ENCODE results near the gene FYN.
"Not testable (repeated sequence)": the region's sequence is repeated elsewhere in the genome, so short reads cannot be mapped to it uniquely, and the experiment has no call there.

FYN gene

DNA sequence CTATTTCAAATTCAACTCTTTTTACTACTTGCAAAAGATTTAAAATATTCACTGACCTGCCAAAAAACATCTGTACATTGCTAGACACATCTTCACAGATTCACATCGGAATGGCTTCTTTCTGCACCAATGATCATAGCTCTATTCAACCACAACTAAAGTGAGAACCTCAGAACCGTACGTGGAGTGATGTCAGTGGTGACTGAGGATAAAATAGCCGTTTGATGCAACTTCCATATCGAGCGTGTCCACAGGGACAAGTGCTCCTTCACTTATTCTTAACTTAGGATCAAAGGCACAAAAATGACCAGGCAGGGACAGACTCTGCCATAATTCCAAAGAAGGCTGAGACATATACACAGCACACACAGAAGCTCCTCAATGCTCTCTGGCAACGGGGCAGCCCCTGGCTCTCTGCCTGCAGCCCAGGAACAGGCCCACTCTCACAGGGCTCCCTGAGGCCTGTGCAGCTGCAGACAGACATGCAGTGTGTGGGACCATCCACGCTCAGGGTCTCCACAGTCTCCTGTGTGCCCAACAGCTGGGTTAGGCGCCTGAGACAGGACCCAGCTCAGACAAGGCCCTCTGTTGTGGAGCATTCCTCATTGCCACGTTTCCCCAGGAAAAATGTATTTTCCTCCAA lies 22.8 kb downstream of the FYN start:
- DNase-seq: no peak

DNA sequence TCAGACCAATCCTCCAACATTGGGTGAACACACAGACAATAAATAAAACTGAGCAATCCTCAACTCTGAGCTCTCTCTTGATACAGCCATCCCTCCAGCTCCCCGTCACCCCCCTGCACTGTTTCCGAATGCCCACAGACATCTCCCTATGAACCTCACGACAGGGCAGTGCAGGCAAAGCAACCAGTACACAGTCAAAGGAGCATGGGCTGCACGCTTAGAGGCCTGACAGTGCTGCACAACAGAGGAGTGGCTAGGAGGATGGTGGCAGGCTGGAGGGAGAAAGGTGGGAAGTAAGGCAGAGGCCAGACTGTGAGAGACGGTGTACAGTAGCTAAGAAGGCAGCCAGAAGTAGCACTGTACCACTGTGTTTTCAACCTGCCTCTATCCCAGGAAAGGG lies 24.0 kb downstream of the FYN start:
- DNase-seq: no peak

DNA sequence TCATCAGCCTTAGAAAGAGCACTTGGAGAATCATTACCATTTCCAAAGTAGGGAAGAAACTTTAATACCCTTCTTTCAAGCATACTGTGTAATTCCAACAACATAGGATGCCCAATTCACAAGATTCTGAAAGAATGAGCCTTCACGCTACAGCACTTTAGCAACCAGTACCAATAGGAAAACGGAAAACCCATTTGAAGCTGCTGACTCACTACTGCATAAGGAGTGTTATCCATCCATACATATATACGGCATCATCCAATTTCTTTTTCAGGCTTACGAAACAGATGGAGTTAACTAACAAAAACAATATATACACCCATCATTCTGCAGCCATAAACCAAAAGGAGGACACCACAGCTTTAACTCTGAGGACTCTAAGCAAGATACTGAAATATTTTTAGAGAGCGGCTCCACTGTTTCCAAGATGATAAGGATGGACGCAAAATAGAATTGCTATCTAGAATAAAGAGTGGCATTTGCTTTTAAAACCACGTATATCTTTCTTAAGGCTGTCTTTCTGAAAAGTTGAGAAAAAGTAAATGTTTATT lies 24.9 kb downstream of the FYN start:
- DNase-seq: no peak

DNA sequence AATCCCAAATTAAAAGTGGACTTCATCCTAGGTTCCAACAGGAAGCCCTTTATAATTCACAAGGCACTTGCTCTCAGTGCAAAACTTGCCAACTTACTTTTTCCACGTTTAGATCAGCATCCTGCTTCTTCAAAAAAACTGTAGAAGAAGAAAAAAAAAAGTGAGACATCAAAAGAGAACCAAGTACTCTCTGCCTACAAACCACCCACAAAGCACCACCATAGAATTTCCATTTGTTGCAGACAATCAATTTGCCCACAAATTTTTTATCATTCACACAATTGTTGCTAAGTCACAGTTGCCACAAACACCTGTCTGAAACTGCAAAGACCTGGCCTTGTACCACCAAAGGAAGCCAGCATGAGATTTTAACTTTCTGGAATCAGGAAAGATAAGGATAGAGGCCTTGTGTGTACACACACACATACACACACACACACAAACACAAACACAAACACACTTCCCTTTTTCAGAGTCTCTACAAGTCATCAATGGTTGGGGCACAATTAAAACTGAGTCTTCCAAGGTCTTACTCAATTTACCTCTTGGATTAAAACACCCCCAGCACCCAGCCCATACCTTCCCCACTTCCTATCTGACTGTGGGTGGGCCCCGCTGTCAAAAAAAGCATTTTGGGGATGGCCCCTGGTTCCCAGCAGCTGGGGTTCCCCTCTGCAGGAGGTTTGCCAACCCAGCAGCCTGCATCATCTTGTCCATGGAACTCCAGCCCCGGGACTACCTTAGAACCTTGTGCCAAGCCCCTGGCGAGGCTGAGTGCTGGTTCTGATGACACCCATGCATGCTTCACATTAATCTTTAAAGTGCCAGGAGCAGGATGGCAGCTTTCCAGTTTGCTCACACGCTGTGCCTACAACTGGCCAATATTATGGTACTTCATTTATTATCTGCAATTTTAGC lies 26.5 kb downstream of the FYN start:
- DNase-seq: no peak

DNA sequence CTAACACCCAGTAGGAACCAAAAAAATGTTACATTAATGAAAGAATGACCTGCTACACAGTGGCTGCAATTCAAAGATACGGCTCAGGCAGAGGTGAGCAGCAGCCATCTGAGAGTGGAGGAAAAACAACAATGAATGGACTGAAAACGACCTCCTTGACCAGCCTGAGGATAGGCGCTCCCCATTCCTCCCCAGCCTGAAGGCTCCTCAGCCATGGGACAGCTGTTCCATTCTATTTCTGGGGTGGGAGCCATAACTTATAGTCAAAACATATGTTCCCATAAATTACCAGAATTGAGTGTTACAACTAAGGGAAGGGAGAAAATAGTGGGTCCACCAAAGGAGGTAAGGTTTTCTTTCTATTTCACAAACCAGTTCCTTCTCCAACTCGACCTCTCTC lies 27.2 kb downstream of the FYN start:
- no peak for DNase-seq

DNA sequence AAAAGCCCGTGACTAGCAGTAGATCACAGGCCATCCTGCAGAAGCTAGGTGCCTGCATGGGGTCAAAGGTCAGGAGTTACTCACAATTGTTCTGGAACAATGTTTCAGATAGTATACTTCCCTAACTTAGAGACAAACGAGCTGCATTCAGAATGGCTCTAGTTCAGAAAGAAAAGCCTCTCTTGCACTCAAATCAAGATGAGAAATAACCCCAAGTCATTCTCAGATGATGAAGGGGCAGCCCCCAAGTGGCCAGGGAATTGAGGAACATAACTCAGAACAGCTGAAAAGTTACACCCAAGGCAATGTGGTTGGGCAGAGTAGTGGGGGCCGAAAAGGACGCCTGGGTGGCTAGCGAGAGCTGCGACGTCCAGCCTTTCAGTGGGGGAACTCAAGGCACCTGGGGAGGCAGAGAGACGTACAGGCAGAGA lies 27.8 kb downstream of the FYN start:
- DNase-seq: no peak

DNA sequence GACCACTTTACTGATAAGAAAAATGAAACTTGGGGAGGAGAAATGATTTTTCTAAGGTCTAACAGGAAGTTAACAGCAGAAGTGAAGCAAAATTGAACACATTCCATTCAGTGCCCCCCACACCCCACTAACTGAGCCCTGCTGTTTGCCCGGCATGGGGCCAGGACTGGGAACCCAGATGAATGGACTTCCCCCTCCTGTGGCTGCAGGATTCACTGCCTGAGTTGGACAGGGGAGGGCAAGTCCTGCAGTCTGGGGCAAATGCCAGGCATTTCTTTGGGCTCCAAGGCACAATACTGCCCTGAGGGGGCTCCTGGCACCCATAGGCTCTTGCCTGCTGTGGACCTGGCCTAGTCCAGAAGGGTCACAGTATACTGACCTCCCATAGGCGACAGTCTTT lies 28.3 kb downstream of the FYN start:
- no peak for DNase-seq

DNA sequence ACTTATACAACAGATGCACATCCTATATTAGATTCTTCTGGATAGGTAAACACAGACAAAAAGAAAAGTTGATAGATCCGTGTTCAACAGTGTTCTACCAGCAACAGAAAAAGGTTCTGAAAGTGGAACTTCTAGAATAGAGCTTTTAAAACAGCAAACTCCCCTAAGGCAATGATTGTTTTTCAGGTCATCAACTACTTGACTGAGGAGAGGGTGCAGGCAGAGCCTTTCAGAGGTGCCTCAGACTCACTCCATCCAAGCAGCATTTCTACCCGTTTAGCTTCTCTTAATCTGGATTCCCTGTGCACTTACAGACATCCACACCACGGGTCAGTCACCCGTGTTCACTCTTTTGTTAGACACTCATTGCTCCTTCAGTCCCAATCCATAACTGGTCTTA lies 28.9 kb downstream of the FYN start:
- DNase-seq: no peak

DNA sequence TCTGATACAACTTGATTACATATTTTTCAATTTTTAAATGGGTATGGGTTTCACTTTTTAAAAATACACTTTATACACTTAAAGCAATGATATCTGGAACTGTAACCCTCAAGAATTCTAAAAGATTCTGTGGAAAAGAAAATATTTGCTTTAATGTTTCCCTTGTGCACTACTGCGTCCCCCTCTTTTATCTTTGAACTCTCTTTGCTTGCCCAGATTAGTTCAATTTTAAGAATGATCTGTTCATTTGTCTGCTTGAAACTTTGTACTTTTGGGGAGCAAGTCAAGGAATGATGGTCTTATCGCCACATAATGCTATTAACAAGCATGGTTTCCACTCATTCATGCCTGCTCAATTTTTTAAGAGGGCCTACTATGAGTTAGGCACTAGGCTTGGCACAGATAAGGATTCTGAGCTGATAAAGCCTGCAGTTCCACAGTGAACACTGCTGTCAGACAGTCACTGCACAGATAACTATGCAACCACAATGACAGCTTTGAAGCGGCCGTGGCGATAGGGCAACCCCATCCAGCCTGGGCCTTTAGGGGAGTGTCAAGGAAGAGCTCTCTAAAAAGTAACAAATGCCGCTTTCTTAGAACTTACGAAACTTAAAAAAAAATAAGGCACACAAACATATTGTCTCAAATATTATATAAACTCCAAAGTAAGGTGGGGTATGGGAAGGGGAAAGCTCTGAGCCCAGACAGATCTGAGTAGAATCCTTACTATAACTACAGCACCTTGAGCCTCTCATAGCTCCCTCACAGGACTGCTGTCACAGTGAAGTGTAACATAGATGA lies 29.7 kb downstream of the FYN start:
- DNase-seq: no peak

DNA sequence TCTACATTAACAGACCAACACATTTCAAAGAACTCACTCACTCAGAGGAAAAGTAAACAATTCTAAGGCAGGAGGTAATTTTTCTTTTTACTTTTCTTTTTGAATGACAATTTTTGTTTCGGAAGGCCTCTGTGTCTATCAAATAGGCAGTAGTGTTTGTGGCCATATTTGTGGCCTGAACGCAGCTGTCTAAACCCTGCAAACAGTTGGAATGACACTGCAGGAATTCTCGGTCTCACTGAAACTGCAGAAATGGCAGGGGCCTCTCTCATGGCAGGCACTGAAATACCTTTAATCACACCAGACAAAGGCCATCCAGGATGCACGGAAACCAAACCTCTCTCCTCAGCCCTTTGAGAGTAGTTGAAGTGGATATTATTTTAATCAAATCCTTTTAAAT lies 30.4 kb downstream of the FYN start:
- DNase-seq: no peak

DNA sequence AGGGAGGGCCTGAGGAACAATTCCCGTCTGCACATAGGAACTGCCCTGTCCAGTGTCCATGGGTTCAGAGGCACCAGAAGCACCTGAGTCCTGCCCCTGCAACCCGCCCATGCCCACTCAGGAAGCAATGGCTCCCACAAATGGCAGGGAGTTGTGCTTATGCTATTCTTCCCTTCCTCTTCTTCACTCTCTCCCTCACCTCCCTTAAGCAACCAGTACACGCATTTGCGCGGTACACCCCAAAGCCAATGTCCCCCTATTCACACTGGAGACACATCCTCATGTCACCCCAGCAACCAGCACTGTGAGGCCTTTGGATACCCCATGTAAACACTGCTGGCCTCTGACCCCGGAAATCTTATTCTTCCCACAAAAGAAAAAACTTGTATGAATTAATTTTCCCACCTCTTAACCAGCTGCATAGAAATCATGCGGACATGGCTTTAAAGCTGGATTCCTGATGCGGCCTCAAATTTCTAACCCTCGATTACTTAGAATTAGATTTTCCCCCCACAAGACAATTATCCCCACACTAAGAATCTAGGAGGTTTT lies 30.9 kb downstream of the FYN start:
- no peak for DNase-seq

DNA sequence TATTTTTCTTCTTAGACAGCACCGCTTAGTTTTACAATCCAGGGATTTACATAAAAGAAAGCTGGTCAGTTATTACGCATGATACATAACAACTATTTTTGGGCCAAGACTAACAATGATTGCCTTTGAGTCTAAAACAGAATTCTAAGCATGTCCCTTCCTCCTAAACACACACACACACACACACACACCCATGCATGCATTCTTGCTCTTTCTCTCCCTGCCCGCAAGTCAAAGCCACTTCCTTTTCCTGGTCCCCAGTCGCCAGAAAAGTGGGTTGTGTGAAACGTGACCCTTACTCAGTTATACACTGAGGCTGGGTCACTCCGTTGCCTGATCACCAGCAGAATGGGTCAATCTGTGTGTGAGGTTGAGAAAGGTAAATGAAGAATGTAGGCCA lies 31.4 kb downstream of the FYN start:
- no peak for DNase-seq

DNA sequence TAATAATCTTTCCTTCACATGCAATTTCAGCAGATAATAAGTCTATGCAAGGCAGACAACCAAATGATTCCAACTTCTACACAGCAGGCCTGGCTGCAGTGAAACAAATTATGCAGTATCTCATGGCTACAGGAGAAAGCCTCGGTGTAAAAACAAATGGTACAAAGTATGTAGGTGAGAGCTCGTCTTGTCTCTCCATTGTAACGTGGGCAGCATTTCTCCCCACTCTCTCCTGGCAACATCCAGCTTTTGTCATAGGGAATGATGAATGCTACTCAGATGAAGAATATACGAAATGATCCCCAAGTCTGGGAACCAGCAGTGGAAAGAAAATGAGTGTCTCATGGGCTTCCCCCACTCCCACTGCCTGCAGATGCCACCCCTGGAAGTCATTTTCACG lies 32.4 kb downstream of the FYN start:
- no peak for DNase-seq

DNA sequence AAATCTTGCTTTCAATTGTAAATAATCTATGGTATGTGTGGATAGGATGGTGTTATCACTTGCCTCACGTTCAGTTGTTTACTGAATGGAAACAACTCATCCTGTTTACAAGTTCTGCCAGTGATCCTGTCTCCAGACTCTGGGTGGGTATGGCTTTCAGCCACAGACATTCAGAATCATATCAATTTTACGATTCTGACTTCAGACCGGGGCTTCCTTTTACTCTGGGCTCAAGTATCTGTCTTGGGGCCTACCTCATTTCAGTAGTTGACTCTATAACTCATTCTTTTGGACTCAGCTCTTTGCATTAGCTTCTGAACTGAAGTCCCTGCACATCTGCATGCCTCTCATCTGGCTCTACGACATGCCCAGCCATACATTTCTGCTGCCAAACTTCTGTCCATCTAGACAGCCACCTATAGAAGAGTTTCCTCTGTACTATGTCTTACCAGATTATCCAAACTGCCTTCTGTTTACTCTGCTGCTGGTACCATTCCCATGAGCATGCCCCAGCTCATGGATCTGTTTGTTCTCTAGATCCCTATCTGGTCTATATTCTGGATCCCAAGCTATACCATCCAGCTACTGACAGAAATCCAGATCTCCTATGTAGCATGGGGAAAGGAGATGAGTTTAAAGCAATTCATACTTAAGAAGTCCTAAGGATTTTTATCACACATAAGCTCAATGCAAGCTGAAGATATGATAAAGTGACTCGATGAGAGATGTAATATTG lies 34.3 kb downstream of the FYN start:
- DNase-seq: no peak

DNA sequence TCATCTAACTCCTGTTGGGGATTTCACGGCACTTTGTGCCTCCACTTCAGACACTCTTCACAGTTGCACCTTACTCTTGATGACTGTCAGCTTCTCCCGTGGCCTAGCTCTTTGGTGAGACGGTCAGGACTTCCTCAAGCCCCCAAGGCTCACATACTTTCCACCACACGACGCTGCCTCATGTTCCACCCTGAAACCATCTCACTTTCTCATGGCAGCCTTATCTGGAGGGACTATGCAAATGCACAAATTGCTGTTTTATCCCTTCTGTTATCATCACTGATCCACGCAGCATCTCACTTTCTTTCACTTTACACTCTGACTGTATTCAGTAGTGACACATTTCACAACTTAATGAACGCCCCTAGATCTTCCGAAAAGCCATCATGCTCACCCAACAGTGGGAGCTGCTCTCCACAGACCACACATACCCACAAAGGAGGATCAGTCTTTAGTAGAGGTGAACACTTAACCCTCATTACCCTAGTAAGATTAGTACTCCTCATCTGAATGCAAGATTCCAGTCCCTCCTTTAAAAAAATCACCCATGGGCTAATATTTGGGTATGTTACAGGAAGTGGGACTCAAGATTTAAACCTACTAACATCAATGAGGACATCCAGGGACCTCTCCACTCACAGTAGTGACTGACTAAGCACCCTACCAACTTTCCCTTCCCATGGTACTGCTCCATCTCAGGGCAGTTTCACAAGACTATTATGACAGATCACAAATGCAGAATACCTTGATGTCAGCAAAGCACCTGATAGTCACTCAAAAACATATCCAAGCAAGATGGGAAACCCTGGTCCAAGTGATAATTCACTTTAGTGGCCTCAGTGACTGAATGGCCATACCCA lies 35.4 kb downstream of the FYN start:
- DNase-seq: no peak

DNA sequence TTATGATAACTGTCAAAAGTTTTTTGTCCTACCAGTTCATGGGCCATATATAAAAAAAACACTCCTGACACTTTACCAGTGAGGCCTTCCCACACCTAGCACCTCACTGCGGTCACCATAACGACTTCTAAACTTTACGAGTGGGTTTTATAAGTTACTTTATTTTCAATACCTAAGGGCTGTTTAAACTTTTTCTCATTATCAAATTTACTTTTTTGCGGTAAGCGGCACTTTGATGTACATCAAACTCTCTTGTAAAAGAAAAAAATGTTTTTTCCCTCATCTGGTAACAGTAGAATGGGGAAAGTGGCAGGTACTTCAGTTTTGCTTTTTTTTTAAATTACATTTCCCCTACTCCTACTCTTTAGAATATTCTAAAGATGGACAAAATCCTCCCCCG lies 36.2 kb downstream of the FYN start:
- DNase-seq: no peak

DNA sequence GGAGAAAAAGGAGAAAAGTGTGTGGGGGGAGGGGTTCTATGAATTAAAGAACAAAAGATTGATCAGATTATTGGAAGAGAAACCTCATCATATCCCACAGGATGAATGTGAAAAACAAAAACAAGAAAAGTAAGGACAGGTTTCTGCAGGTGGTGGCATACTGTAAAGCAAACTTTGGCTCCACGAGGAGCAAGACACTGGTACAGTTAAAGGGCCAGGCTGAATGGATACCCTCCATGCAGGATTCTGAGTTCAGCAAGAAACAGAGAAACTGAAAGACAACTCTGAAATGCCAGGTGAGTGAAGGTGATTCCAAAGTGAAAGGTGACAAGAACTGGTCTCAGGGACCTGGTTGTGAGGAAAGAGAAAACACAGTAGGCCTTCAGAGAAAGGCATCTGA lies 37.4 kb downstream of the FYN start:
- no peak for DNase-seq

DNA sequence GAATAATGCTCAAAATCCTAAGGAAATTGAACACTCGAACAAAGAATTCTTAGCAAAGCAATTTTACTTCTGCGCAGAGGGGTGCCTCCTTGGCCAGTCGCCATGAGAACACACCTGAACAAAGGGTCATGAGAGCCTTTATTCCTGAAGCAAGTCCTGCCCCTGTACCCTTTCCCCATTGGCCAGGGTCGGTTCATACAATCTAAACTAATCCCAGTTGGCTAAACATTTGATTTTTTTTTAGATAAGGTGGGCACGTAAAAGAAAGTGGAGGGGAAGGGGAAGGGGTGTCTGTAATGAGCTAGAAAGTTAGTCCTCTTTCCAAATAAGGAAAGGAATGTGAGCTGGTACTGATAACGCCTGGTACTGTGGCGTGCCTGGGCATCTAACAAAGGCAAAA lies 37.9 kb downstream of the FYN start:
- DNase-seq: not testable (repeated sequence)

DNA sequence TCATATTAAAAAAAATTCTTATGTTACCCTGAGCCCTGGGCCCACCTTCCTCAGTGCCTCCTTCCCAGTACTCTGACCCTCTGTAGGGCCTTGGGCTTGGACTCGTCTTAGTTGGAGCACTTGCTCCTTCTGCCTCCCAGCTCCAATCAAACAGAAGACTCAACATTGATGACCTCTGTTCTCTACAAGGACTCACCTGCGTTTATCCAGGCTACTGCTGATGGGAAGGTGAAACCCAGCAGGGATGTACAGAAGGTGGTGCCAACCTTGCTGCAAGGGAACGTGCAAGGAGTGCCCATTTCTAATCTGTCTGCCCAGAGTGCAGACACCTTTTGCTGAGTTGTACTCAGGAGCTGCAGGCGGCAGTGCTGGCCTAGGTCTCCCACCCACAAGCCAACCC lies 38.9 kb downstream of the FYN start:
- DNase-seq: no peak

DNA sequence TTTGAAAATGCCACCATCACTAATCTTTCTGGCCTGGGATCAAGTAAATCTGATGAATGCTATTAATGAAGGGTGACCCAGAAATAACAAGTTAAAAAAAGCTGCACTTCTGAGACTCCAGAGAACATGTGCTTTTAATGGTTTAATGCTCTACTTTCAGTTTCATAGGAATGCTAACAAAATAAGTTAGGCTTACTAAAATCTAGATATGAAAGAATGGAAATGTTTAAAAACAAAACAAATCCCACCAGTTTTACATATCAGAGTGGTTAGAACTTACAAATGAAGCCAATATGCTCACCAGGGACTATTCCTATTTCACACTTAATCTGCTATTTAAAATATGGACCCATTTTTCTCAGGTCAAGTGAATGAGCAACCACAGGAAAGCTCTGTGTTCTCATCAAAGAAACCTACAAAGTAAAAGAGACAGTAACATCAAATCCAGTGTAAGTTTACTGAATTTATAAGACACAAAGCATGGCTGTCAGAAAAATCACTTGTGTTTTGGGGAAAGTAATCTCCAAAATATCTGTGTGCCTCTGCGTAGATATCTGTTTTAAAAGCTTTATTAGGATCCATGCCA lies 40.3 kb downstream of the FYN start:
- DNase-seq: no peak

DNA sequence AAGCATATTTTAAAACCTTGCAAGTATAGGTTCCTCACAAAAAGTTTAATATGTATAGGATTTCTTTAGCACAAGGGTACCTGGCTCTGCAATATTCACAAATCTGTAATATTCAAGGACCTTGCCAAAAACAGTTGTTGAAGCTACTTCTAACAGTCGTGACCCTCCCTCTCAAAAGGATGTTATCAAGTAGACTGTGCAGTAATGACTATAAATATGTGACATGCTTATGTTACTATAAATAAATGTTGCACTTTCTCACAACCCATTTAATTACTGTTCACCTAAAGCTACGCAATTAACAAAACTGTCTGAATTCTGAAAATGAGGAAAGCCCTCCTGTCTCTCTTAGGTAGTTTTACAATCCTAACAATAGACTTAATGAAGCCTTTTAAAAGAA lies 41.8 kb downstream of the FYN start:
- DNase-seq: no peak

Measured in NCI-H2227 treated with DMSO at 0.1 percent for 48 hours (cell line).